Activated naive CD8-positive, alpha-beta T cell (primary cell): ENCODE results near the gene KATNIP.
A peak's percentile ranks its signal among the peaks of the same experiment; 100 is the strongest.

Source experiments
- H3K27ac Mint-ChIP-seq: one replicate; pipeline ENCODE4 v1.8.0; 2021; ENCODE audit warnings: mixed read lengths
- H3K27me3 Mint-ChIP-seq: one replicate; pipeline ENCODE4 v1.8.0; 2021; ENCODE audit warnings: mixed read lengths
- H3K36me3 Mint-ChIP-seq: one replicate; pipeline ENCODE4 v1.8.0; 2021; ENCODE audit warnings: mixed read lengths
- H3K4me1 Mint-ChIP-seq: one replicate; pipeline ENCODE4 v1.8.0; 2021; ENCODE audit warnings: low read depth, mixed read lengths
- H3K4me3 Mint-ChIP-seq: one replicate; pipeline ENCODE4 v1.8.0; 2021; ENCODE audit warnings: mild to moderate bottlenecking, mixed read lengths
- H3K9me3 Mint-ChIP-seq: one replicate; pipeline ENCODE4 v1.8.0; 2021; ENCODE audit warnings: low read depth, mixed read lengths

The KATNIP gene

GRCh38 chr16:27549746-27550581 lies at the start of gene KATNIP, which contains the start of gene GTF3C1:
Gene KATNIP (plus strand): TSS chr16:27550144. CDS start chr16:27550171, 27 bp downstream.
Gene GTF3C1 (minus strand): TSS chr16:27549913. CDS start chr16:27549890, 23 bp downstream.
- peaks cover 39% of the 10 kb centered on the region for H3K4me1 Mint-ChIP-seq

GRCh38 chr16:27500801-27501200 lies 49.1 kb upstream of the KATNIP start:
- peaks cover 9% of the 10 kb centered on the region for H3K36me3 Mint-ChIP-seq
- no peak overlapping the region for H3K4me3 Mint-ChIP-seq
- no peak overlapping the region for H3K27ac Mint-ChIP-seq
- H3K9me3 Mint-ChIP-seq = no peaks in the 10 kb centered on the region
- H3K4me1 Mint-ChIP-seq = no peaks in the 10 kb centered on the region
- no peaks in the 10 kb centered on the region for H3K27me3 Mint-ChIP-seq

More at GRCh38 chr16:27549746-27550581, at the start of gene KATNIP, which contains the start of gene GTF3C1:
- Mint-ChIP-seq H3K36me3 (peaks cover 5% of the 10 kb centered on the region), H3K27ac (peak within 1 kb of the TSS; percentile 87), H3K4me3 (peak within 1 kb of the TSS; percentile 99), H3K9me3 (no peaks in the 10 kb centered on the region), H3K27me3 (no peaks in the 10 kb centered on the region)

GRCh38 chr16:27503662-27504061 lies 46.3 kb upstream of the KATNIP start:
- Mint-ChIP-seq H3K36me3 (peaks cover 6% of the 10 kb centered on the region), H3K27ac (no peak overlapping the region), H3K4me3 (no peak overlapping the region), H3K27me3 (no peaks in the 10 kb centered on the region), H3K9me3 (no peaks in the 10 kb centered on the region), H3K4me1 (no peaks in the 10 kb centered on the region)

GRCh38 chr16:27505297-27506236 lies 44.4 kb upstream of the KATNIP start:
- Mint-ChIP-seq H3K9me3 (no peaks in the 10 kb centered on the region), H3K36me3 (peaks cover 5% of the 10 kb centered on the region), H3K4me1 (no peaks in the 10 kb centered on the region), H3K27me3 (no peaks in the 10 kb centered on the region), H3K4me3 (no peak overlapping the region), H3K27ac (no peak overlapping the region)

- Mint-ChIP-seq H3K36me3 (peaks cover 7% of the 10 kb centered on the region), H3K4me3 (no peak overlapping the region), H3K9me3 (no peaks in the 10 kb centered on the region), H3K4me1 (no peaks in the 10 kb centered on the region), H3K27ac (no peak overlapping the region), H3K27me3 (no peaks in the 10 kb centered on the region)
Measured at GRCh38 chr16:27506771-27507170, 43.2 kb upstream of the KATNIP start.

GRCh38 chr16:27508476-27508875 lies 41.5 kb upstream of the KATNIP start:
- Mint-ChIP-seq H3K9me3 (no peaks in the 10 kb centered on the region), H3K4me3 (no peak overlapping the region), H3K27ac (no peak overlapping the region), H3K36me3 (peaks cover 7% of the 10 kb centered on the region), H3K4me1 (no peaks in the 10 kb centered on the region), H3K27me3 (no peaks in the 10 kb centered on the region)

GRCh38 chr16:27511657-27512448 lies 38.1 kb upstream of the KATNIP start:
- Mint-ChIP-seq H3K4me1 (no peaks in the 10 kb centered on the region), H3K4me3 (no peak overlapping the region), H3K36me3 (peaks cover 5% of the 10 kb centered on the region), H3K9me3 (no peaks in the 10 kb centered on the region), H3K27me3 (no peaks in the 10 kb centered on the region), H3K27ac (no peak overlapping the region)

GRCh38 chr16:27514806-27515205 lies 35.1 kb upstream of the KATNIP start:
- no peaks in the 10 kb centered on the region for H3K4me1 Mint-ChIP-seq
- peaks cover 4% of the 10 kb centered on the region for H3K36me3 Mint-ChIP-seq
- H3K4me3 Mint-ChIP-seq = no peak overlapping the region
- H3K27ac Mint-ChIP-seq = no peak overlapping the region
- H3K27me3 Mint-ChIP-seq = no peaks in the 10 kb centered on the region
- no peaks in the 10 kb centered on the region for H3K9me3 Mint-ChIP-seq

GRCh38 chr16:27515874-27516353 lies 34.0 kb upstream of the KATNIP start:
- Mint-ChIP-seq H3K36me3 (peaks cover 2% of the 10 kb centered on the region), H3K27me3 (no peaks in the 10 kb centered on the region), H3K27ac (no peak overlapping the region), H3K4me3 (no peak overlapping the region), H3K4me1 (no peaks in the 10 kb centered on the region), H3K9me3 (no peaks in the 10 kb centered on the region)

- no peaks in the 10 kb centered on the region for H3K9me3 Mint-ChIP-seq
- no peaks in the 10 kb centered on the region for H3K4me1 Mint-ChIP-seq
- H3K36me3 Mint-ChIP-seq = peaks cover 2% of the 10 kb centered on the region
Measured at GRCh38 chr16:27516365-27516764, 33.6 kb upstream of the KATNIP start.

GRCh38 chr16:27517664-27518063 lies 32.3 kb upstream of the KATNIP start:
- Mint-ChIP-seq H3K9me3 (no peaks in the 10 kb centered on the region), H3K4me3 (no peak overlapping the region), H3K27me3 (no peaks in the 10 kb centered on the region), H3K36me3 (peaks cover 2% of the 10 kb centered on the region), H3K27ac (no peak overlapping the region), H3K4me1 (no peaks in the 10 kb centered on the region)

More at GRCh38 chr16:27516365-27516764, 33.6 kb upstream of the KATNIP start:
- Mint-ChIP-seq H3K27me3 (no peaks in the 10 kb centered on the region), H3K4me3 (no peak overlapping the region), H3K27ac (no peak overlapping the region)

- H3K27me3 Mint-ChIP-seq = no peaks in the 10 kb centered on the region
- no peak overlapping the region for H3K27ac Mint-ChIP-seq
- H3K4me1 Mint-ChIP-seq = no peaks in the 10 kb centered on the region
- H3K36me3 Mint-ChIP-seq = peaks cover 4% of the 10 kb centered on the region
- H3K9me3 Mint-ChIP-seq = no peaks in the 10 kb centered on the region
- H3K4me3 Mint-ChIP-seq = no peak overlapping the region
Measured at GRCh38 chr16:27518226-27518625, 31.7 kb upstream of the KATNIP start.

GRCh38 chr16:27520982-27521673 lies 28.8 kb upstream of the KATNIP start:
- Mint-ChIP-seq H3K4me3 (no peak overlapping the region), H3K36me3 (peaks cover 6% of the 10 kb centered on the region), H3K4me1 (no peaks in the 10 kb centered on the region), H3K27me3 (no peaks in the 10 kb centered on the region), H3K9me3 (no peaks in the 10 kb centered on the region), H3K27ac (no peak overlapping the region)
